HCT116 (cell line): ENCODE measurements around the gene ZNF135. TPM values are rescaled to one million over a fixed set of nuclear protein-coding genes. Genes with fewer than 3 reads are reported as not detected.

ENCODE experiments used
- ATAC-seq: fragments of 200-7000 bp; cut with Tn5 transposase; 2 replicates; pipeline ENCODE4 v1.9.1; 2020; ENCODE audit warnings: mild to moderate bottlenecking, moderate library complexity
- BruUV-seq: library from RNA; stranded (reverse); fragments of 400-500 nt; replicated peaks from 2 replicates; lab custom pipeline; 2021; lab: Mats Ljungman, UMichigan
- CTCF ChIA-PET: fragments of 300-600 bp; sonication (Branson Sonifier 250); formaldehyde crosslinking; loops from one replicate; lab custom pipeline; 2021; ENCODE audit warnings: antibody characterized with exemption; lab: Charles Lee
- POLR2A ChIA-PET: fragments of 300-600, 350-600 bp; sonication (Branson Sonifier 250); formaldehyde crosslinking; loops from one replicate; lab custom pipeline; 2021; ENCODE audit warnings: antibody characterized with exemption; lab: Charles Lee
- RAD21 ChIA-PET, 2 experiments: fragments of 300-600 bp; sonication (Branson Sonifier 250); formaldehyde crosslinking; loops; one replicate each; lab custom pipeline; 2023; ENCODE audit warnings: low total read pairs in 2 of 2; ENCODE audit not compliant: uncharacterized antibody in 2 of 2, unreplicated experiment in 2 of 2, low non-redundant PET in 1 of 2; lab: Charles Lee
- DNase-seq: peaks from one replicate; pipeline ENCODE4 v3.0.0-alpha.2; 2010; ENCODE audit warnings: low read depth, low spot score
- H2AFZ ChIP-seq: fragments of 200-600 bp; shearing (Covaris generic), sonication (generic); 2 replicates; pipeline ENCODE4 v1.6.1; 2017; ENCODE audit warnings: low read depth, mixed run types, mixed read lengths, antibody characterized with exemption, low read length; ENCODE audit not compliant: poor library complexity, severe bottlenecking
- H3K27ac ChIP-seq: 2 replicates; pipeline ENCODE4 v1.5.1; 2012; ENCODE audit warnings: low read depth, low read length
- H3K27me3 ChIP-seq: fragments of 200-600 bp; sonication (generic); 2 replicates; pipeline ENCODE4 v1.6.1; 2016; ENCODE audit warnings: mixed run types, low read length, mixed read lengths; ENCODE audit not compliant: insufficient read depth
- H3K36me3 ChIP-seq, 2 experiments: fragments of 200-500 bp in 1 of 2; fragments of 200-600 bp in 1 of 2; sonication (Bioruptor generic) in 1 of 2; sonication (generic) in 1 of 2; 2 replicates each; pipeline versions ENCODE4 v1.5.1 to v1.6.1; 2014 to 2016; ENCODE audit warnings: low read length in 2 of 2, inconsistent platforms in 1 of 2, mixed read lengths in 1 of 2, mixed run types in 1 of 2; ENCODE audit not compliant: insufficient read depth in 2 of 2, control insufficient read depth in 1 of 2
- H3K4me1 ChIP-seq, 2 experiments: fragments of 200-600 bp in 1 of 2; sonication (generic) in 1 of 2; 2 replicates each; pipeline versions ENCODE4 v1.5.1 to v1.6.1; 2012 to 2017; ENCODE audit warnings: low read length in 2 of 2, inconsistent platforms in 1 of 2, mild to moderate bottlenecking in 1 of 2, mixed read lengths in 1 of 2, mixed run types in 1 of 2, moderate library complexity in 1 of 2; ENCODE audit not compliant: insufficient read depth in 2 of 2, control insufficient read depth in 1 of 2
- H3K4me2 ChIP-seq: fragments of 200-600 bp; sonication (generic); 2 replicates; pipeline ENCODE4 v1.6.1; 2017; ENCODE audit warnings: mixed run types, low read length, mixed read lengths
- H3K4me3 ChIP-seq, 2 experiments: fragments of 200-600 bp in 1 of 2; sonication (generic) in 1 of 2; replicated peaks in 1 of 2; 2 replicates each; pipeline ENCODE4 v1.5.1; 2011 to 2016; ENCODE audit warnings: low read length in 2 of 2, control low read depth in 1 of 2, low read depth in 1 of 2, mild to moderate bottlenecking in 1 of 2, mixed read lengths in 1 of 2, mixed run types in 1 of 2
- H3K79me2 ChIP-seq: fragments of 200-600 bp; sonication (generic); 2 replicates; pipeline ENCODE4 v1.6.1; 2017; ENCODE audit warnings: mild to moderate bottlenecking, mixed run types, low read length, moderate library complexity, mixed read lengths; ENCODE audit not compliant: insufficient read depth
- H3K9ac ChIP-seq: fragments of 200-600 bp; sonication (generic); 2 replicates; pipeline ENCODE4 v1.6.1; 2016; ENCODE audit warnings: low read length, mixed read lengths
- H3K9me2 ChIP-seq: fragments of 200-600 bp; sonication (generic), shearing (Covaris generic); 2 replicates; pipeline ENCODE4 v1.6.1; 2017; ENCODE audit warnings: mixed run types, mild to moderate bottlenecking, moderate library complexity; ENCODE audit not compliant: insufficient read depth
- H3K9me3 ChIP-seq, 2 experiments: fragments of 200-500 bp in 1 of 2; fragments of 200-600 bp in 1 of 2; sonication (Bioruptor generic) in 1 of 2; sonication (generic) in 1 of 2; 2 replicates each; pipeline ENCODE4 v1.6.1; 2014 to 2017; ENCODE audit warnings: low read length in 2 of 2, mixed read lengths in 2 of 2, inconsistent platforms in 1 of 2, low read depth in 1 of 2, mild to moderate bottlenecking in 1 of 2, mixed run types in 1 of 2, moderate library complexity in 1 of 2; ENCODE audit not compliant: control insufficient read depth in 1 of 2, insufficient read depth in 1 of 2
- H4K20me1 ChIP-seq: fragments of 200-600 bp; sonication (generic), shearing (Covaris generic); 2 replicates; pipeline ENCODE4 v1.6.1; 2017; ENCODE audit warnings: mixed run types, mild to moderate bottlenecking, moderate library complexity; ENCODE audit not compliant: insufficient read depth
- CBX3 ChIP-seq: IDR thresholded peaks from 2 replicates; pipeline ENCODE4 v1.6.1; 2012; ENCODE audit warnings: low read depth
- MAX ChIP-seq: IDR thresholded peaks from 2 replicates; pipeline ENCODE4 v1.6.1; 2012
- REST ChIP-seq: IDR thresholded peaks from 2 replicates; pipeline ENCODE4 v1.6.1; 2012; ENCODE audit warnings: low read depth
- ZBTB33 ChIP-seq: IDR thresholded peaks from 2 replicates; pipeline ENCODE4 v1.6.1; 2011; ENCODE audit warnings: mild to moderate bottlenecking, low read length, moderate library complexity; ENCODE audit not compliant: insufficient replicate concordance; ENCODE audit errors: extremely low read depth
- intact Hi-C: fragments of 100-400 bp; cut with micrococcal nuclease; formaldehyde crosslinking; loops from 2 replicates; pipeline ENCODE4 v1.10.0; 2022
- total RNA-seq: library from RNA; stranded (reverse); gene quantifications from one replicate; pipeline ENCODE4 v1.2.1, GENCODE V29; 2021; ENCODE audit not compliant: unreplicated experiment

ZNF135 gene
- total RNA-seq, 1 experiment from 2014 or later = not detected

- RAD21 ChIA-PET = no interaction called here
- Histone ChIP-seq H3K36me3 (no peaks in the 10 kb centered on the region), H4K20me1 (no peaks in the 10 kb centered on the region), H3K9ac (no peak overlapping the region), H3K4me2 (no peak overlapping the region), H3K27ac (no peak overlapping the region), H3K27me3 (no peaks in the 10 kb centered on the region), H3K79me2 (no peaks in the 10 kb centered on the region), H3K4me3 (no peak overlapping the region), H3K4me1 (no peaks in the 10 kb centered on the region)
- BruUV-seq = no TSS peak
- ATAC-seq = no peak
- intact Hi-C loops = no loop called here
- no peak for TF ChIP-seq ZBTB33
- TF ChIP-seq REST = no peak
- no peak for TF ChIP-seq CBX3
- TF ChIP-seq MAX = no peak
- TF ChIP-seq, all 23 proteins: peak for 0
- CTCF ChIA-PET = no interaction called here
- H3K9me3 ChIP-seq = peaks cover 0 to 10% of the 10 kb centered on the region in 2 experiments; a peak in 2 of 4 replicates
- POLR2A ChIA-PET = no interaction called here
- H3K9me2 ChIP-seq = no peaks in the 10 kb centered on the region
- DNase-seq = no peak
- H2AFZ ChIP-seq = no peak overlapping the region
Measured at GRCh38 chr19:58079792-58080191, 20.7 kb downstream of the ZNF135 start.
